HepG2 (cell line): ENCODE data around the gene BCDIN3D.
"Not testable (repeated sequence)": the region's sequence is repeated elsewhere in the genome, so short reads cannot be mapped to it uniquely, and the experiment has no call there.

Experiments
- KLF16 ChIP-seq, 2 experiments: sonication (generic) in 1 of 2; formaldehyde crosslinking in 1 of 2; IDR thresholded peaks; 2 replicates each; pipeline versions ENCODE4 v1.6.1 to v1.8.0; 2016 to 2023; ENCODE audit warnings: missing genetic modification reagents in 2 of 2, missing compliant biosample characterization in 1 of 2
- PHF8 ChIP-seq: sonication (generic); formaldehyde crosslinking; IDR thresholded peaks from 2 replicates; pipeline ENCODE4 v1.5.0; 2020; ENCODE audit warnings: missing genetic modification reagents
- SRY ChIP-seq: sonication (generic); formaldehyde crosslinking; IDR thresholded peaks from 2 replicates; pipeline ENCODE4 v1.8.0; 2022; ENCODE audit warnings: mild to moderate bottlenecking, missing genetic modification reagents

DNA sequence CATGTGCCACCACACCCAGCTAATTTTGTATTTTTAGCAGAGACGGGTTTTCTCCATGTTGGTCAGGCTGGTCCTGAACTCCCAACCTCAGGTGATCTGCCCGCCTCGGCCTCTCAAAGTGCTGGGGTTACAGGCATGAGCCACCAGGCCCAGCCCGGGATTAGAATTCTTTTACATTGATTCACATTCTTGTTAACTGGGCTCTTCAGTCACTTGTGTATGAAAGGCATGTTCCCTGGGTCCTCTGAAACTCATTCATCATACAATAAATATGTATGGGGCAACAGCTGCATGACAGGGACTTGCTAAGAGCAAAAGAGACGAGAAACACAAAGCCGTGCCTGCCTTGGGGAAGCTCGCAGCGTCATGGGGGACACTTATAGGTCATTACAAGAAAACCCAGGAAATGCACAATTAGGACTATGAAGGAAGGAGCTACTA lies 28.9 kb upstream of the BCDIN3D start:
- TF ChIP-seq SRY (CRISPR knock-in tag); KLF16 (CRISPR knock-in tag; IDR thresholded peaks at IDR 0.05); PHF8: not testable (repeated sequence)
